ENCODE results near the gene HS3ST6.
"Not testable (repeated sequence)": the region's sequence is repeated elsewhere in the genome, so short reads cannot be mapped to it uniquely, and the experiment has no call there.

Gene HS3ST6

DNA sequence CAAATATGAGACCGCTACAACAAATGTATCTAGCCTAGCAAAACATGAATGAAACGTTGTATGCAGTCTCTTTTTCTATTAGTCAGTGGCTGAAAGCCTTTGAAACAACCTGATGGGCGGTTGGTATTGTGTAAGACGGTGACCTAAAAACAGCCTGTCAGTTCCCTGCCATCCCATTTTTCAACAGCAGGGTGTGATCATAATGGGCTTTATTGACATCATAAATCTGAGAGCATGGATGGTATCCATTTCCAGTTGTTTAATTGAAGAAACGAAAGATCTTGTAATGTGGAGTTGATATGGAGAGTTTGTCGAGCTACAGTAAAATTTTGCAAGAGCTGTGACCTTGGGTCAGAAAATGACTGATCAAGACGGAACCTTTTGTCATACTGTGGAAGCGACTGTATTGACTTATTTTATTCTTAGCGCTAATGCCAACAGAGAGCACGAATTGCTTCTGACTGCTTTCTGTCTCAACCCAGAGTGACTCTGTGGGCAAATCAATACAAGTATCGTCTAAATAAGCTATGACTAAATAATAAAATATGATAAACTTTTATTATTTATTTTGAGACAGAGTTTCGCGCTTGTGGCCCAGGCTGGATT is 34.0 kb downstream of the HS3ST6 start:
- no peak overlapping the region for H3K9ac ChIP-seq (ENCODE audit: low read length)
- H2BK12ac ChIP-seq (ENCODE audit: low read length in 2 of 2): no peak overlapping the region
- no peak overlapping the region for H3K14ac ChIP-seq (ENCODE audit: low read length in 2 of 2)
- no peak overlapping the region for H3K18ac ChIP-seq (ENCODE audit: low read depth in 1 of 2, low read length in 2 of 2)
- peak; percentile 15 for DNase-seq
- H2AFZ ChIP-seq (ENCODE audit: low read depth, low read length): no peak overlapping the region
- no peak overlapping the region for H3K4me2 ChIP-seq (ENCODE audit: low read length, poor library complexity, severe bottlenecking)
- no peak overlapping the region for H2AK5ac ChIP-seq (ENCODE audit: low read length, severe bottlenecking)
- no peak overlapping the region for H2BK120ac ChIP-seq (ENCODE audit: low read depth, low read length)
- no peak overlapping the region for H3K27ac ChIP-seq (ENCODE audit: low read length, poor library complexity, severe bottlenecking)
- no peaks in the 10 kb centered on the region for H3K36me3 ChIP-seq (ENCODE audit: control insufficient read depth in 1 of 2, insufficient read depth in 2 of 2, low read depth in 1 of 2, low read length in 2 of 2)
- H3K27me3 ChIP-seq (ENCODE audit: control insufficient read depth in 1 of 2, insufficient read depth in 1 of 2, low read length in 2 of 2): peaks cover 0 to 48% of the 10 kb centered on the region in 2 experiments
- no peak overlapping the region for H2BK5ac ChIP-seq (ENCODE audit: low read depth, low read length, poor library complexity, severe bottlenecking)
- no peaks in the 10 kb centered on the region for H3K79me1 ChIP-seq (replicated peaks; ENCODE audit: low read length, poor library complexity, severe bottlenecking)
- no peaks in the 10 kb centered on the region for H3K4me1 ChIP-seq (ENCODE audit: control insufficient read depth, insufficient read depth, low read depth, low read length)
- H3K4ac ChIP-seq (ENCODE audit: low read depth in 1 of 2, low read length in 2 of 2): no peak overlapping the region
- 82% methylated on average over 11 of the region's 13 CpGs for WGBS
- H3K9me3 ChIP-seq (ENCODE audit: control insufficient read depth, low read length): no peaks in the 10 kb centered on the region
- H3K4me3 ChIP-seq (ENCODE audit: insufficient read depth in 1 of 2, low read depth in 1 of 2, low read length in 2 of 2): no peak overlapping the region
- no peak overlapping the region for H4K91ac ChIP-seq (ENCODE audit: low read length)
- H2BK15ac ChIP-seq (ENCODE audit: low read depth, poor library complexity, severe bottlenecking): no peak overlapping the region
- H4K8ac ChIP-seq (ENCODE audit: low read length): no peak overlapping the region
- no peak overlapping the region for H3K23ac ChIP-seq (ENCODE audit: low read length in 2 of 2)

DNA sequence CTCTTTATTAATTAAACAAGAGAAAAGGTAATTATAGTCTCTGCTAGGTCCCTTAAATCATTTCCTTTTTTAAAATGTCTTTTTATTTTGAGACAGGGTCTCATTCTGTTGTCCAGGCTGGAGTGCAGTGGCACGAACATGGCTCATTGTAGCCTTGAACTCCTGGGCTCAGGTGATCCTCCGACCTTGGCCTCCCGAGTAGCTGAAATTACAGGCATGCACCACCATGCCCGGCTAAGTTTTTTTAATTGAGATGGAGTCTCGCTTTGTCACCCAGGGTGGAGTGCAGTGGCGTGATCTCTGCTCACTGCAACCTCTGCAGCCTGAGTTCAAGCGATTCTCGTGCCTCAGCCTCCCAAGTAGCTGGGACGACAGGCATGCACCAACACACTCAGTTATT is 37.0 kb downstream of the HS3ST6 start:
- H3K23ac ChIP-seq (ENCODE audit: low read length in 2 of 2); H3K4me3 ChIP-seq (ENCODE audit: insufficient read depth in 1 of 2, low read depth in 1 of 2, low read length in 2 of 2); H2AFZ ChIP-seq (ENCODE audit: low read depth, low read length); H3K27ac ChIP-seq (ENCODE audit: low read length, poor library complexity, severe bottlenecking); H3K9ac ChIP-seq (ENCODE audit: low read length); H2BK5ac ChIP-seq (ENCODE audit: low read depth, low read length, poor library complexity, severe bottlenecking); H2BK12ac ChIP-seq (ENCODE audit: low read length in 2 of 2); H3K4me2 ChIP-seq (ENCODE audit: low read length, poor library complexity, severe bottlenecking); H3K4ac ChIP-seq (ENCODE audit: low read depth in 1 of 2, low read length in 2 of 2); H3K36me3 ChIP-seq (ENCODE audit: control insufficient read depth in 1 of 2, insufficient read depth in 2 of 2, low read depth in 1 of 2, low read length in 2 of 2); H3K79me1 ChIP-seq (replicated peaks; ENCODE audit: low read length, poor library complexity, severe bottlenecking); H4K8ac ChIP-seq (ENCODE audit: low read length); H3K4me1 ChIP-seq (ENCODE audit: control insufficient read depth, insufficient read depth, low read depth, low read length); DNase-seq; H3K14ac ChIP-seq (ENCODE audit: low read length in 2 of 2); H3K18ac ChIP-seq (ENCODE audit: low read depth in 1 of 2, low read length in 2 of 2); H2BK15ac ChIP-seq (ENCODE audit: low read depth, poor library complexity, severe bottlenecking); H4K91ac ChIP-seq (ENCODE audit: low read length); H2AK5ac ChIP-seq (ENCODE audit: low read length, severe bottlenecking); H2BK120ac ChIP-seq (ENCODE audit: low read depth, low read length); H3K9me3 ChIP-seq (ENCODE audit: control insufficient read depth, low read length): not testable (repeated sequence)
- WGBS: 86% methylated on average over 9 of the region's 9 CpGs
- H3K27me3 ChIP-seq (ENCODE audit: control insufficient read depth in 1 of 2, insufficient read depth in 1 of 2, low read length in 2 of 2): peaks cover 5 to 61% of the 10 kb centered on the region in 2 experiments

DNA sequence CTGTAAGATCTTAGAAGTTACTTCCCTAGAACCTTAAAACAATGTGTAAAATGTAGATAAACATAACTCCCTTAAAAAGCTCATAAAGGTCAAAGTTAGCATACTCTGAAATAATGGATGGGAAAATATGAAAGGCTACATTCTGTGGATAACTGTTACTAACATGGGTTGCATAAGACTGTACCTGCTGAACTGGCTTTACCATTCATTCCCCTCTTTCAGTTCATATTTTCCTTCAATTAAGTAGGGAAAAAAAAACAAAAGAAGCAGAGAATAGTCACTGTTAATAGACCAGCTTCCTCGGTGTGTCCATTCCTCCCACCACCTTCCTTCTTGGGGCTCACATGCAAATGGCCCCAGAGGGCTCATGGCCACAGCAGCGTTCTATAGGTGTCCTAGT is 38.7 kb downstream of the HS3ST6 start:
- H3K14ac ChIP-seq (ENCODE audit: low read length in 2 of 2): no peak overlapping the region
- H3K79me1 ChIP-seq (replicated peaks; ENCODE audit: low read length, poor library complexity, severe bottlenecking): no peaks in the 10 kb centered on the region
- WGBS: 47% methylated on average over 2 of the region's 2 CpGs
- H2BK12ac ChIP-seq (ENCODE audit: low read length in 2 of 2): no peak overlapping the region
- H3K4me1 ChIP-seq (ENCODE audit: control insufficient read depth, insufficient read depth, low read depth, low read length): peaks cover 5% of the 10 kb centered on the region
- no peak overlapping the region for H2AFZ ChIP-seq (ENCODE audit: low read depth, low read length)
- no peak overlapping the region for H3K27ac ChIP-seq (ENCODE audit: low read length, poor library complexity, severe bottlenecking)
- H2BK15ac ChIP-seq (ENCODE audit: low read depth, poor library complexity, severe bottlenecking): no peak overlapping the region
- H3K4me3 ChIP-seq (ENCODE audit: insufficient read depth in 1 of 2, low read depth in 1 of 2, low read length in 2 of 2): no peak overlapping the region
- no peak overlapping the region for H2AK5ac ChIP-seq (ENCODE audit: low read length, severe bottlenecking)
- no peak overlapping the region for H3K23ac ChIP-seq (ENCODE audit: low read length in 2 of 2)
- H3K4me2 ChIP-seq (ENCODE audit: low read length, poor library complexity, severe bottlenecking): no peak overlapping the region
- no peak overlapping the region for H3K9ac ChIP-seq (ENCODE audit: low read length)
- no peak overlapping the region for H3K4ac ChIP-seq (ENCODE audit: low read depth in 1 of 2, low read length in 2 of 2)
- H2BK5ac ChIP-seq (ENCODE audit: low read depth, low read length, poor library complexity, severe bottlenecking): no peak overlapping the region
- no peak overlapping the region for H2BK120ac ChIP-seq (ENCODE audit: low read depth, low read length)
- no peaks in the 10 kb centered on the region for H3K9me3 ChIP-seq (ENCODE audit: control insufficient read depth, low read length)
- H3K18ac ChIP-seq (ENCODE audit: low read depth in 1 of 2, low read length in 2 of 2): no peak overlapping the region
- H4K91ac ChIP-seq (ENCODE audit: low read length): no peak overlapping the region
- H3K27me3 ChIP-seq (ENCODE audit: control insufficient read depth in 1 of 2, insufficient read depth in 1 of 2, low read length in 2 of 2): peaks cover 5 to 60% of the 10 kb centered on the region in 2 experiments
- no peak overlapping the region for H4K8ac ChIP-seq (ENCODE audit: low read length)
- no peaks in the 10 kb centered on the region for H3K36me3 ChIP-seq (ENCODE audit: control insufficient read depth in 1 of 2, insufficient read depth in 2 of 2, low read depth in 1 of 2, low read length in 2 of 2)
- no peak for DNase-seq

DNA sequence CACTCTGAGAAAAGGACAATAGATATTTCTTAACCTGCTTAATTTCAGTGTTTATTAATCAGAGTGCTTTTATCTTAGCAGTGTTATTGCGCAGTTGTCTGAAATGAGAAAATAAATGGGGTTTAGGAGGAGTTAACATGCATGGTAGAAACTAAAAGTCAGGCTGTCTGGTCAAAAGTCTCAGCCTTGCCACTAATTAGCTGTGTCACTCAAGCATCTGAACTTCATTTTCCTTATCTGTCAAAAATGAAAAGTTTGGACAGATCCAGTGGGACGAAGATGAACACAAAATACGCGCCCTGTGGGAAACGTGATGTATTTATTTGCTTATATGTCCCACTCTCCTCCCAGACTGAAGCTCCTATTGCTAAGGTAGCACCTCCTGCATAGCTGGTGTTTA is 40.0 kb downstream of the HS3ST6 start:
- Histone ChIP-seq H3K4me2 (ENCODE audit: low read length, poor library complexity, severe bottlenecking) (no peak overlapping the region), H3K4ac (ENCODE audit: low read depth in 1 of 2, low read length in 2 of 2) (no peak overlapping the region), H3K4me1 (ENCODE audit: control insufficient read depth, insufficient read depth, low read depth, low read length) (peaks cover 5% of the 10 kb centered on the region), H4K91ac (ENCODE audit: low read length) (no peak overlapping the region), H2BK12ac (ENCODE audit: low read length in 2 of 2) (no peak overlapping the region), H3K9me3 (ENCODE audit: control insufficient read depth, low read length) (no peaks in the 10 kb centered on the region), H3K23ac (ENCODE audit: low read length in 2 of 2) (no peak overlapping the region), H3K27ac (ENCODE audit: low read length, poor library complexity, severe bottlenecking) (no peak overlapping the region), H3K14ac (ENCODE audit: low read length in 2 of 2) (no peak overlapping the region), H2AFZ (ENCODE audit: low read depth, low read length) (no peak overlapping the region), H3K79me1 (replicated peaks; ENCODE audit: low read length, poor library complexity, severe bottlenecking) (no peaks in the 10 kb centered on the region), H3K9ac (ENCODE audit: low read length) (no peak overlapping the region), H3K18ac (ENCODE audit: low read depth in 1 of 2, low read length in 2 of 2) (no peak overlapping the region), H2AK5ac (ENCODE audit: low read length, severe bottlenecking) (no peak overlapping the region), H2BK120ac (ENCODE audit: low read depth, low read length) (no peak overlapping the region), H2BK15ac (ENCODE audit: low read depth, poor library complexity, severe bottlenecking) (no peak overlapping the region), H3K36me3 (ENCODE audit: control insufficient read depth in 1 of 2, insufficient read depth in 2 of 2, low read depth in 1 of 2, low read length in 2 of 2) (no peaks in the 10 kb centered on the region), H3K27me3 (ENCODE audit: control insufficient read depth in 1 of 2, insufficient read depth in 1 of 2, low read length in 2 of 2) (peaks cover 5 to 62% of the 10 kb centered on the region in 2 experiments), H2BK5ac (ENCODE audit: low read depth, low read length, poor library complexity, severe bottlenecking) (no peak overlapping the region), H4K8ac (ENCODE audit: low read length) (no peak overlapping the region), H3K4me3 (ENCODE audit: insufficient read depth in 1 of 2, low read depth in 1 of 2, low read length in 2 of 2) (no peak overlapping the region)
- DNase-seq: no peak
- WGBS: 85% methylated on average over 5 of the region's 5 CpGs
